GM11168 (cell line): Measurements from ENCODE around the gene ZNF451.

Source experiments
- in situ Hi-C: fragments of 300-500 bp; cut with MboI; formaldehyde crosslinking; loops from one replicate; pipeline ENCODE4 v1.12.0; 2022; ENCODE audit warnings: low sequenced_read_pairs; ENCODE audit not compliant: unreplicated experiment

ZNF451 gene

GRCh38 chr6:57193177-57193576, 103.2 kb downstream of the ZNF451 start:
- in situ Hi-C loops: no loop called here

GRCh38 chr6:57195457-57195856, 105.5 kb downstream of the ZNF451 start:
- in situ Hi-C loops: no loop called here

GRCh38 chr6:57198926-57199636, 109.1 kb downstream of the ZNF451 start:
- in situ Hi-C loops: no loop called here

- in situ Hi-C loops: no loop called here
Observed at GRCh38 chr6:57201718-57202117, 111.7 kb downstream of the ZNF451 start.

- in situ Hi-C loops: no loop called here
Observed at GRCh38 chr6:57205550-57206328, 115.8 kb downstream of the ZNF451 start.

- in situ Hi-C loops: no loop called here
Observed at GRCh38 chr6:57207141-57207540, 117.2 kb downstream of the ZNF451 start.

GRCh38 chr6:57207872-57208271, 117.9 kb downstream of the ZNF451 start:
- in situ Hi-C loops: no loop called here

- in situ Hi-C loops: no loop called here
Observed at GRCh38 chr6:57209030-57209429, 119.0 kb downstream of the ZNF451 start.

GRCh38 chr6:57210060-57210459, 120.1 kb downstream of the ZNF451 start:
- in situ Hi-C loops: no loop called here

GRCh38 chr6:57215260-57215659, 125.3 kb downstream of the ZNF451 start:
- in situ Hi-C loops: no loop called here

GRCh38 chr6:57216235-57217101, 126.5 kb downstream of the ZNF451 start:
- in situ Hi-C loops: no loop called here

- in situ Hi-C loops: no loop called here
Observed at GRCh38 chr6:57217270-57217669, 127.3 kb downstream of the ZNF451 start.
